Skeletal muscle satellite cell (primary cell): ENCODE data around the gene AJM1.
"Not testable (repeated sequence)": the region's sequence is repeated elsewhere in the genome, so short reads cannot be mapped to it uniquely, and the experiment has no call there.

Experiments used
- H3K27me3 ChIP-seq: 2 replicates; pipeline ENCODE4 v1.7.0; 2013; ENCODE audit warnings: low read length; ENCODE audit not compliant: control insufficient read depth, insufficient read depth
- H3K36me3 ChIP-seq: 2 replicates; pipeline ENCODE4 v1.7.0; 2013; ENCODE audit warnings: mild to moderate bottlenecking, control low read depth, low read length; ENCODE audit not compliant: insufficient read depth
- H3K4me1 ChIP-seq: 2 replicates; pipeline ENCODE4 v1.7.0; 2013; ENCODE audit warnings: low read length; ENCODE audit not compliant: control insufficient read depth, insufficient read depth
- H3K4me2 ChIP-seq: 2 replicates; pipeline ENCODE4 v1.7.0; 2013; ENCODE audit warnings: mild to moderate bottlenecking, low read length
- H3K4me3 ChIP-seq: 2 replicates; pipeline ENCODE4 v1.7.0; 2013; ENCODE audit warnings: low read length
- H3K9ac ChIP-seq: 2 replicates; pipeline ENCODE4 v1.7.0; 2013; ENCODE audit warnings: mild to moderate bottlenecking, low read depth, low read length, moderate library complexity
- H3K9me3 ChIP-seq: replicated peaks from 2 replicates; pipeline ENCODE4 v1.7.0; 2013; ENCODE audit warnings: mild to moderate bottlenecking, control low read depth, low read length

Gene AJM1

DNA sequence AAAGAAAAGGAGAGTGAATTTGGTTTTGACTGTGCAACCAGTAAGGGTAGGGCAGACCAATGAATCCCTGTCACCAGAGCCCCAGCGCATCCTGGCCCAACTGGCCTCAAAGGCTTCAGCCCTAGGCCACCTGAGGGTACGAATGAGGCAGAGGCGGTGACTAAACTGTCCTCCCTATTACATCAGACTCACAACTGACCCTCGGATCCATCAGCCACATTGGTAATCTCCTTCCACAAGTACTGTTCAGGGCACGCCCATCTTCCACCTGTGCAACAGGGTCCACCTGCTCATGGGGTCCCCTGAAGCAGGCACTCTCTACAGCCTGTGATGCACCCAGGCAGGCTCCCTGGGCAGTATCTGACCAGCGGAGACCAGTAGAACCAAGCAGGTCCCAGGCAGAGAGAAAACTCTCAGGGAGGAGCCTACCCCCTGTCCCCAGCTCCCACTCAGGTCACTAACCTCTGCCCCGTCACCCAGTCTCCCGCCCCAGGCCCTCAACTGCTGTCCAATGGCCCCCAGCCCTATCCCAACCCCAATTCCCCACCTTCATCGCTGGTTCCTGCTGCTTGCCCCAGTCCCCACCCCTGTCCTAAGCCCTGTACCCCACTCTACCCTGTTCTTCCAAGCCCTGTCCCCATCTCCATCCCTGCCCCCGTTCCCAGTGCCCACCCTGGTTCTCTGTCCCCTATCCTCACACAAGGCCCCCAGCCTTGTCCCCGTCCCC is 22.9 kb downstream of the AJM1 start:
- Histone ChIP-seq H3K9me3 (no peaks in the 10 kb centered on the region), H3K4me3 (peak overlapping the region; percentile 95), H3K27me3 (no peaks in the 10 kb centered on the region), H3K36me3 (peaks cover 38% of the 10 kb centered on the region), H3K4me2 (peak overlapping the region; percentile 97), H3K9ac (peak overlapping the region; percentile 89), H3K4me1 (peaks cover 7% of the 10 kb centered on the region)

- Histone ChIP-seq H3K4me3 (peak overlapping the region; percentile 95), H3K4me1 (peaks cover 7% of the 10 kb centered on the region), H3K9ac (peak overlapping the region; percentile 89), H3K36me3 (peaks cover 38% of the 10 kb centered on the region), H3K27me3 (no peaks in the 10 kb centered on the region), H3K4me2 (peak overlapping the region; percentile 97), H3K9me3 (no peaks in the 10 kb centered on the region)
Observed at GRCh38 chr9:136865768-136866103, 23.5 kb downstream of the AJM1 start.

- Histone ChIP-seq H3K4me3 (peak overlapping the region; percentile 95), H3K9ac (peak overlapping the region; percentile 89), H3K36me3 (peaks cover 27% of the 10 kb centered on the region), H3K4me2 (peak overlapping the region; percentile 78)
- not testable (repeated sequence) for H3K4me1 ChIP-seq, H3K27me3 ChIP-seq, H3K9me3 ChIP-seq
Observed at GRCh38 chr9:136866898-136867421, 24.7 kb downstream of the AJM1 start.

- H3K36me3 ChIP-seq = peaks cover 22% of the 10 kb centered on the region
- H3K27me3 ChIP-seq = no peaks in the 10 kb centered on the region
- no peak overlapping the region for H3K9ac ChIP-seq
- peaks cover 7% of the 10 kb centered on the region for H3K4me1 ChIP-seq
- peak overlapping the region; percentile 95 for H3K4me3 ChIP-seq
- no peaks in the 10 kb centered on the region for H3K9me3 ChIP-seq
- H3K4me2 ChIP-seq = no peak overlapping the region
Observed at GRCh38 chr9:136867480-136867879, 25.2 kb downstream of the AJM1 start.

GRCh38 chr9:136867917-136868316 is 25.6 kb downstream of the AJM1 start:
- peaks cover 7% of the 10 kb centered on the region for H3K4me1 ChIP-seq
- H3K9me3 ChIP-seq = no peaks in the 10 kb centered on the region
- no peak overlapping the region for H3K4me3 ChIP-seq
- peaks cover 18% of the 10 kb centered on the region for H3K36me3 ChIP-seq
- no peak overlapping the region for H3K9ac ChIP-seq
- H3K4me2 ChIP-seq = no peak overlapping the region
- H3K27me3 ChIP-seq = no peaks in the 10 kb centered on the region

- Histone ChIP-seq H3K4me1 (peaks cover 7% of the 10 kb centered on the region), H3K4me2 (no peak overlapping the region), H3K9me3 (no peaks in the 10 kb centered on the region), H3K27me3 (no peaks in the 10 kb centered on the region), H3K4me3 (no peak overlapping the region), H3K9ac (no peak overlapping the region), H3K36me3 (peaks cover 10% of the 10 kb centered on the region)
Observed at GRCh38 chr9:136868644-136869043, 26.4 kb downstream of the AJM1 start.

GRCh38 chr9:136869611-136870010 is 27.3 kb downstream of the AJM1 start:
- not testable (repeated sequence) for H3K36me3 ChIP-seq, H3K4me3 ChIP-seq, H3K27me3 ChIP-seq, H3K4me1 ChIP-seq, H3K9me3 ChIP-seq, H3K9ac ChIP-seq, H3K4me2 ChIP-seq

DNA sequence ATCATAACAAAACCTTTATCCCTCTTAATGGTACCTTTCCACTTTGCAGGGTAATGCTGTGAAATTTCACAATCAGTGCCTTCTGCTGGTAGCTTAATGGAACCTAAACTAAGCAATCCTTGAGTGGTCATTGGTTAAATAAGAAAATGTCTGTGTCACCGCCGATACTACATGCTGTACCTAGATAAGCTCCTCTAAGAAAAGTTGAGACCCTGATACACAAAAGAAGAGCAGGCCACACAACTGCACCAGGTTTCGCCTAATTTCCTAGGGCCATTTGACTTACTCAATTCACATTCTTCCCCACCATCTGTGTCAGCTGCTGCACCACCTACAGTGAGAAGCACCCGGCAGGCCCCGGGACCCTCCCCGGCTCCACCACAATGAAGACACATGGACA is 32.9 kb downstream of the AJM1 start:
- Histone ChIP-seq H3K36me3 (no peaks in the 10 kb centered on the region), H3K4me3 (no peak overlapping the region), H3K9me3 (no peaks in the 10 kb centered on the region), H3K27me3 (no peaks in the 10 kb centered on the region), H3K4me2 (no peak overlapping the region), H3K9ac (no peak overlapping the region), H3K4me1 (no peaks in the 10 kb centered on the region)

DNA sequence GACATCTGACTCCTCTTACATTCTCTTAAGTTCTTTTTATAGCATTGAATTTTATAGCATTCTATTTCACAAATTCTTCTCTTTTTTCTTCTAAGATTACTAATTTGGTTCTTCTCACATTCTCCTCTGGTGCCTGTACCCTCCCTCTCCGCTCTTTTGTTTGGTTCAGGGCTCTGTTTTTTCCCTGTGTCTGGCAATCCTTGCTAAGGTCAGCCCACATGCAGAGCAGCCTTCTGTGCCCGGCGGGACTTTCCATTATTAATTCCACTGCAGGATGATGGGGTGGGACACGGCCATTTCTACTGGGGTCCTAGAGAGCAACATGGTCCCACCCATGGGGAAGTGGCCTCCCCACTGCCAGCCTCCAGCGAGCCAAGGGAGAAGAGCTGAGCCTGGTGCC is 34.2 kb downstream of the AJM1 start:
- Histone ChIP-seq H3K36me3 (no peaks in the 10 kb centered on the region), H3K4me2 (no peak overlapping the region), H3K4me1 (peaks cover 2% of the 10 kb centered on the region), H3K9ac (no peak overlapping the region), H3K27me3 (no peaks in the 10 kb centered on the region), H3K9me3 (no peaks in the 10 kb centered on the region), H3K4me3 (no peak overlapping the region)

GRCh38 chr9:136880651-136881050 is 38.4 kb downstream of the AJM1 start:
- Histone ChIP-seq H3K27me3 (no peaks in the 10 kb centered on the region), H3K4me1 (peaks cover 20% of the 10 kb centered on the region), H3K9ac (no peak overlapping the region), H3K4me3 (no peak overlapping the region), H3K36me3 (no peaks in the 10 kb centered on the region), H3K9me3 (no peaks in the 10 kb centered on the region), H3K4me2 (no peak overlapping the region)

DNA sequence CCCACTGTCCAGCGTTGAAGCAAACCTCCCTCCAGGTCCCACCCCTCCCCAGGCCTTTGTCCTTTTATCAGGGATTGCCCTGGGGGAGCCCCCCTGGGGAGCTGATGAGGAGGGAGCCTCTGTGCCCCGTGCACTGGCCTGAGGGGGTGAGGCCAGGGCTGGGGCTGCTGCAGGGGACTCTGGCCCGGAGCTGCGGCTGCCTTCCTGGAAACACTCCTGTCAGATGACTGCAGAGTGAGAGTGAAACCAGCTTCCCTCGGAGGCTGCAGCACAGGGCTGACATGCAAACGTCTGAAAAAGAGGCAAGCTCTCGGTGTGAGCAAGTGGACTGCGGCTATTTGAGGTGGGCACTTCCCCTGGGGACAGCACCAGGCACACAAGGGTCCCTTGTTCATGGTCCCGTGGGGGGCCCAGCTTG is 39.4 kb downstream of the AJM1 start:
- peak overlapping the region; percentile 89 for H3K4me2 ChIP-seq
- no peaks in the 10 kb centered on the region for H3K36me3 ChIP-seq
- no peak overlapping the region for H3K4me3 ChIP-seq
- H3K27me3 ChIP-seq = no peaks in the 10 kb centered on the region
- no peak overlapping the region for H3K9ac ChIP-seq
- peaks cover 23% of the 10 kb centered on the region for H3K4me1 ChIP-seq
- no peaks in the 10 kb centered on the region for H3K9me3 ChIP-seq
